Brain microvascular endothelial cell (primary cell): ENCODE results near the gene KIF13A.
"Not testable (repeated sequence)": the region's sequence is repeated elsewhere in the genome, so short reads cannot be mapped to it uniquely, and the experiment has no call there.

Experiments used
- DNase-seq: peaks from one replicate; pipeline ENCODE4 v3.0.0-alpha.2; 2020
- H3K27ac ChIP-seq: fragments of 250-450 bp; sonication (Bioruptor Pico); 2 replicates; pipeline ENCODE4 v1.5.1; 2020; ENCODE audit warnings: mild to moderate bottlenecking, moderate library complexity
- H3K27me3 ChIP-seq: fragments of 250-450 bp; sonication (Bioruptor Pico); replicated peaks from 2 replicates; pipeline ENCODE4 v1.5.1; 2020; ENCODE audit warnings: mild to moderate bottlenecking
- H3K36me3 ChIP-seq: fragments of 250-450 bp; sonication (Bioruptor Pico); replicated peaks from 2 replicates; pipeline ENCODE4 v1.5.1; 2020; ENCODE audit warnings: mild to moderate bottlenecking
- H3K4me3 ChIP-seq: 2 replicates; pipeline ENCODE4 v1.5.1; 2011; ENCODE audit warnings: low read depth, mild to moderate bottlenecking, control low read depth, low read length, moderate library complexity
- in situ Hi-C: cut with HindIII; loops from 2 replicates; pipeline ENCODE4 v1.10.0; 2017; ENCODE audit warnings: low sequenced_read_pairs, low pct_ligation_motif_present
- TF ChIP-seq, protein P1 (sequence below): IDR thresholded peaks from 2 replicates; pipeline ENCODE4 v1.5.1; 2011; ENCODE audit warnings: low read depth, mild to moderate bottlenecking, moderate library complexity, low read length, control low read depth, inconsistent platforms; ENCODE audit errors: missing control alignments

The KIF13A gene

DNA sequence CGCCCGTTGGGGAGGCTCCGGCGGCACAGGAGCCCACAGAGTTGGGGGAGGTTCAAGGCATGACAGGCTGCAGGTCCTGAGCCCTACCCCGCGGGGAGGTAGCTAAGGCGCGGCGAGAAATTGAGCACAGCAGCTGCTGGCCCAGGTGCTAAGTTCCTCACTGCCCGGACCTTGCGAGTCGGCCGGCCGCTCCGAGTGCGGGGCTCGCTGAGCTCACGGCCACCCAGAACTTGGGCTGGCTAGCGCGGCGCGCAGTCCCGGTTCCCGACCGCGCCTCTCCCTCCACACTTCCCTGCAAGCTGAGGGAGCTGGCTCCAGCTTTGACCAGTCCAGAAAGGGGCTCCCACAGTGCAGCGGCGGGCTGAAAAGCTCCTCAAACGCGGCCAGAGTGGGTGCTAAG lies 23.9 kb upstream of the KIF13A start:
- TF ChIP-seq, protein P1, sequence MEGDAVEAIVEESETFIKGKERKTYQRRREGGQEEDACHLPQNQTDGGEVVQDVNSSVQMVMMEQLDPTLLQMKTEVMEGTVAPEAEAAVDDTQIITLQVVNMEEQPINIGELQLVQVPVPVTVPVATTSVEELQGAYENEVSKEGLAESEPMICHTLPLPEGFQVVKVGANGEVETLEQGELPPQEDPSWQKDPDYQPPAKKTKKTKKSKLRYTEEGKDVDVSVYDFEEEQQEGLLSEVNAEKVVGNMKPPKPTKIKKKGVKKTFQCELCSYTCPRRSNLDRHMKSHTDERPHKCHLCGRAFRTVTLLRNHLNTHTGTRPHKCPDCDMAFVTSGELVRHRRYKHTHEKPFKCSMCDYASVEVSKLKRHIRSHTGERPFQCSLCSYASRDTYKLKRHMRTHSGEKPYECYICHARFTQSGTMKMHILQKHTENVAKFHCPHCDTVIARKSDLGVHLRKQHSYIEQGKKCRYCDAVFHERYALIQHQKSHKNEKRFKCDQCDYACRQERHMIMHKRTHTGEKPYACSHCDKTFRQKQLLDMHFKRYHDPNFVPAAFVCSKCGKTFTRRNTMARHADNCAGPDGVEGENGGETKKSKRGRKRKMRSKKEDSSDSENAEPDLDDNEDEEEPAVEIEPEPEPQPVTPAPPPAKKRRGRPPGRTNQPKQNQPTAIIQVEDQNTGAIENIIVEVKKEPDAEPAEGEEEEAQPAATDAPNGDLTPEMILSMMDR = no peak
- Histone ChIP-seq H3K4me3 (no peak overlapping the region), H3K27ac (no peak overlapping the region), H3K27me3 (no peaks in the 10 kb centered on the region), H3K36me3 (no peaks in the 10 kb centered on the region)
- no peak for DNase-seq
- in situ Hi-C loops = no loop called here

DNA sequence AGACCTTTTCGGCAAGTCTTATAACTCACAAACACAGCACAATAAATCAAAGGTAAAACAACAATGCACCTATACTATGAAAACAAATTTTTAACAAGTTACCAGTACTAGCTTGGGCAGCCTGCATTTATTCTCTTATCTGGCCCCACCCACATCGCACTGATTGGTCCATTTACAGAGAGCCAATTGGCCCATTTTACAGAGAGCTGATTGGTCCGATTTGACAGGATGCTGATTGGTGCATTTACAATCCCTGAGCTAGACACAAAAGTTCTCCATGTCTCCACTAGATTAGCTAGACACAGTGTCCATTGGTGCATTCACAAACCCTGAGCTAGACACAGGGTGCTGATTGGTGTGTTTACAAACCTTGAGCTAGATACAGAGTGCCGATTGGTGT lies 23.1 kb upstream of the KIF13A start:
- in situ Hi-C loops = not testable (repeated sequence)

GRCh38 chr6:18004256-18004985 lies 17.0 kb upstream of the KIF13A start:
- Histone ChIP-seq H3K36me3 (no peaks in the 10 kb centered on the region), H3K27me3 (no peaks in the 10 kb centered on the region), H3K27ac (no peak overlapping the region), H3K4me3 (no peak overlapping the region)
- TF ChIP-seq, protein P1 = no peak
- in situ Hi-C loops = no loop called here
- no peak for DNase-seq

More for the DNA sequence above, 23.1 kb upstream of the KIF13A start:
- H3K27ac ChIP-seq, H3K4me3 ChIP-seq, DNase-seq, H3K36me3 ChIP-seq, H3K27me3 ChIP-seq: not testable (repeated sequence)

GRCh38 chr6:17999425-17999824 lies 12.0 kb upstream of the KIF13A start:
- TF ChIP-seq, protein P1 = no peak
- H3K36me3 ChIP-seq = no peaks in the 10 kb centered on the region

DNA sequence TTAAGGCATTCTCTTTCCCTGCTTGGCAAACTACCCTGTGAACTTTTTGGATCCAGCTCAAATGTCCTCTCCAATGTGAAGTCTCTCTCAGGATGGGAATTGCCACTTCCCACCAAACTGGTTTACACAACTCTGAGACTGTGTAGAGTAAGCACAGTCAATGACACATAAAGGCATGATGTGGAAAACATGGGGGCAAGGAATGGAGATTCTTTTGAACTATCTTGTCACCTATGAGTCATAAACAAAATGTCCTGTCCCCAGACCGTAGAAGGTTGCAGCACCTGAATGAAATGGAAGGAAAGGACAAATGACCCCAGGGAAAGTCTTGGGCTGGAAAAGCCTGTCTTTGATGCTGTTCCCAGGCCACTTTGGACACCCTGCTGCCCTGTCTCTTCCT lies 11.0 kb upstream of the KIF13A start:
- TF ChIP-seq, protein P1 = no peak
- no peak for DNase-seq
- Histone ChIP-seq H3K27me3 (no peaks in the 10 kb centered on the region), H3K36me3 (no peaks in the 10 kb centered on the region), H3K4me3 (no peak overlapping the region), H3K27ac (no peak overlapping the region)
- in situ Hi-C loops = no loop called here

More at GRCh38 chr6:17999425-17999824, 12.0 kb upstream of the KIF13A start:
- no peak for DNase-seq
- no peaks in the 10 kb centered on the region for H3K27me3 ChIP-seq
- no peak overlapping the region for H3K4me3 ChIP-seq
- no peak overlapping the region for H3K27ac ChIP-seq
- in situ Hi-C loops = no loop called here

DNA sequence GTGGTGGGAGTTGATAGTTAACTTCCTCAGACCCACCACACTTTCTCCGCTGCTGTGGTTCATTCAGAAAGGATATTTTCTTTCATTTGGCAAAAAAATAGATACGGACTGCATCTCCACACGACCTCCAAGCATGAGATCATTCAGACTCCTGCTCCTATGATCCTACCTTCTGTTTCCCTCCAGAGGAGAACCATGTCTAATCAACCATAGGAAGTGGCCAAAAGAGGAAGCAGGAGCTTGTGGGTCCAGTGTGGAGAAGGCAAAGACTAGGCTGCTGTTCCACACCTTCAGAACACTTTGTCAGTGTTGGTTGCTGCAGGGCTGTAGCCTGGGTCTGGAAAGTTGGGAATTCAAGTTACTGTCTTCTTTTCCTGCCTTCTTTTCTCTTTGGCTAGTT lies 10.6 kb upstream of the KIF13A start:
- in situ Hi-C loops = no loop called here
- TF ChIP-seq, protein P1 = no peak
- Histone ChIP-seq H3K4me3 (no peak overlapping the region), H3K27me3 (no peaks in the 10 kb centered on the region), H3K27ac (no peak overlapping the region), H3K36me3 (no peaks in the 10 kb centered on the region)
- DNase-seq = no peak
